Stimulated activated CD4-positive, alpha-beta T cell treated with anti-CD3 and anti-CD28 coated beads, TNF-alpha, amount 100 ng/mL, for 24 hours (primary cell): ENCODE results near the gene SERPINB6.
"Not testable (repeated sequence)": the region's sequence is repeated elsewhere in the genome, so short reads cannot be mapped to it uniquely, and the experiment has no call there.

Experiments used
- DNase-seq, 3 experiments: peaks; one replicate each; pipeline ENCODE4 v3.0.0-alpha.2; 2020; ENCODE audit warnings: low read depth in 3 of 3

The SERPINB6 gene

GRCh38 chr6:2958776-2959175 is 12.6 kb downstream of the SERPINB6 start:
- DNase-seq, result no peak

- DNase-seq, result no peak
Observed at GRCh38 chr6:2958331-2958711, 13.0 kb downstream of the SERPINB6 start.

GRCh38 chr6:2957696-2958330 is 13.6 kb downstream of the SERPINB6 start:
- DNase-seq, result no peak

GRCh38 chr6:2956930-2957685 is 14.3 kb downstream of the SERPINB6 start:
- no peak for DNase-seq

- no peak for DNase-seq
Observed at GRCh38 chr6:2953098-2953497, 18.3 kb downstream of the SERPINB6 start.

- peak; percentile 12 to 64 (median 32) for DNase-seq
Observed at GRCh38 chr6:2952557-2953095, 18.7 kb downstream of the SERPINB6 start.

GRCh38 chr6:2951728-2952127 is 19.6 kb downstream of the SERPINB6 start:
- no peak for DNase-seq

GRCh38 chr6:2950713-2951112 is 20.7 kb downstream of the SERPINB6 start:
- DNase-seq, result no peak

GRCh38 chr6:2949536-2950083 is 21.8 kb downstream of the SERPINB6 start:
- no peak for DNase-seq

- DNase-seq, result no peak
Observed at GRCh38 chr6:2949121-2949520, 22.2 kb downstream of the SERPINB6 start.

- no peak for DNase-seq
Observed at GRCh38 chr6:2948228-2949025, 22.9 kb downstream of the SERPINB6 start.

GRCh38 chr6:2947445-2947844 is 23.9 kb downstream of the SERPINB6 start:
- no peak for DNase-seq

GRCh38 chr6:2945153-2945452 is 26.3 kb downstream of the SERPINB6 start:
- DNase-seq, result no peak

- DNase-seq, result no peak
Observed at GRCh38 chr6:2944405-2945152, 26.8 kb downstream of the SERPINB6 start.

- DNase-seq, result no peak
Observed at GRCh38 chr6:2943564-2943955, 27.8 kb downstream of the SERPINB6 start.

- no peak for DNase-seq
Observed at GRCh38 chr6:2942914-2943563, 28.3 kb downstream of the SERPINB6 start.

GRCh38 chr6:2942116-2942515 is 29.3 kb downstream of the SERPINB6 start:
- not testable (repeated sequence) for DNase-seq

GRCh38 chr6:2940851-2941250 is 30.5 kb downstream of the SERPINB6 start:
- no peak for DNase-seq

- peak; percentile 57 to 80 (median 77) for DNase-seq
Observed at GRCh38 chr6:2940010-2940850, 31.1 kb downstream of the SERPINB6 start.
